HEK293 (cell line): ENCODE data around the gene BICD2.

Experiments
- CTCF ChIA-PET: fragments of 350-600 bp; formaldehyde crosslinking; extraction: SDS; loops from one replicate; lab custom pipeline; 2021; ENCODE audit warnings: antibody characterized with exemption; lab: Yijun Ruan, JAX
- POLR2A ChIA-PET: fragments of 300-600 bp; formaldehyde crosslinking; extraction: SDS; loops from one replicate; lab custom pipeline; 2020; ENCODE audit warnings: antibody characterized with exemption, inconsistent platforms; lab: Yijun Ruan, JAX
- H3K27ac ChIP-seq: fragments of 200-500 bp; sonication (Bioruptor generic); 2 replicates; pipeline ENCODE4 v1.5.1; 2014; ENCODE audit warnings: low read depth, low read length, control low read depth, inconsistent platforms; ENCODE audit errors: extremely low read depth
- H3K36me3 ChIP-seq, 2 experiments: fragments of 200-500 bp in 1 of 2; sonication (Bioruptor generic) in 1 of 2; 1 replicate in 1 of 2; 2 replicates in 1 of 2; pipeline ENCODE4 v1.5.1; 2014 to 2017; ENCODE audit warnings: inconsistent platforms in 2 of 2, low read length in 2 of 2; ENCODE audit not compliant: control insufficient read depth in 2 of 2, insufficient read depth in 1 of 2
- H3K4me1 ChIP-seq: fragments of 200-500 bp; sonication (Bioruptor generic); 2 replicates; pipeline ENCODE4 v1.5.1; 2014; ENCODE audit warnings: mild to moderate bottlenecking, low read length, inconsistent platforms; ENCODE audit not compliant: control insufficient read depth, insufficient read depth
- H3K4me3 ChIP-seq: 2 replicates; pipeline ENCODE4 v1.5.1; 2011; ENCODE audit warnings: low read depth, mild to moderate bottlenecking, control low read depth, low read length, moderate library complexity
- H3K9me3 ChIP-seq: fragments of 200-500 bp; sonication (Bioruptor generic); 2 replicates; pipeline ENCODE4 v1.5.1; 2014; ENCODE audit warnings: low read depth, low read length, inconsistent platforms; ENCODE audit not compliant: control insufficient read depth, insufficient read depth
- KLF8 ChIP-seq: fragments of 450-650 bp; formaldehyde crosslinking; IDR thresholded peaks from 2 replicates; pipeline ENCODE4 v1.5.1; 2016; ENCODE audit warnings: missing biosample characterization, missing genetic modification characterization
- SP2 ChIP-seq: fragments of 450-650 bp; formaldehyde crosslinking; IDR thresholded peaks from 2 replicates; pipeline ENCODE4 v1.5.1; 2016; ENCODE audit warnings: missing biosample characterization, missing genetic modification characterization
- TRIM28 ChIP-seq: IDR thresholded peaks from 2 replicates; pipeline ENCODE4 v1.6.1; 2011; ENCODE audit warnings: low read length, control low read depth, borderline replicate concordance
- ZBTB7A ChIP-seq: fragments of 450-650 bp; formaldehyde crosslinking; IDR thresholded peaks from 2 replicates; pipeline ENCODE4 v1.5.1; 2016; ENCODE audit warnings: low read depth, missing biosample characterization, missing genetic modification characterization
- ZNF138 ChIP-seq: fragments of 450-650 bp; formaldehyde crosslinking; IDR thresholded peaks from 2 replicates; pipeline ENCODE4 v1.5.1; 2016; ENCODE audit warnings: missing biosample characterization, missing genetic modification characterization, borderline replicate concordance
- ZNF23 ChIP-seq: fragments of 450-650 bp; formaldehyde crosslinking; IDR thresholded peaks from 2 replicates; pipeline ENCODE4 v1.5.1; 2016; ENCODE audit warnings: missing biosample characterization, missing genetic modification characterization, borderline replicate concordance
- ZNF266 ChIP-seq: fragments of 450-650 bp; formaldehyde crosslinking; IDR thresholded peaks from 2 replicates; pipeline ENCODE4 v1.5.1; 2016; ENCODE audit warnings: missing biosample characterization, missing genetic modification characterization, low read depth
- ZNF350 ChIP-seq: fragments of 450-650 bp; formaldehyde crosslinking; IDR thresholded peaks from 2 replicates; pipeline ENCODE4 v1.5.0; 2017; ENCODE audit warnings: missing biosample characterization, mild to moderate bottlenecking, missing genetic modification characterization
- ZNF391 ChIP-seq: fragments of 450-650 bp; formaldehyde crosslinking; IDR thresholded peaks from 2 replicates; pipeline ENCODE4 v1.5.1; 2016; ENCODE audit warnings: low read depth, missing biosample characterization, missing genetic modification characterization, borderline replicate concordance
- ZNF423 ChIP-seq: fragments of 450-650 bp; formaldehyde crosslinking; IDR thresholded peaks from 2 replicates; pipeline ENCODE4 v1.5.1; 2016; ENCODE audit warnings: missing biosample characterization, missing genetic modification characterization
- ZNF48 ChIP-seq: fragments of 450-650 bp; formaldehyde crosslinking; IDR thresholded peaks from 2 replicates; pipeline ENCODE4 v1.5.1; 2016; ENCODE audit warnings: missing biosample characterization, missing genetic modification characterization
- ZNF514 ChIP-seq: fragments of 450-650 bp; formaldehyde crosslinking; IDR thresholded peaks from 2 replicates; pipeline ENCODE4 v1.5.1; 2016; ENCODE audit warnings: missing biosample characterization, missing genetic modification characterization
- ZNF571 ChIP-seq: fragments of 450-650 bp; formaldehyde crosslinking; IDR thresholded peaks from 2 replicates; pipeline ENCODE4 v1.5.0; 2017; ENCODE audit warnings: missing biosample characterization, missing genetic modification characterization
- ZNF660 ChIP-seq: fragments of 450-650 bp; IDR thresholded peaks from 2 replicates; pipeline ENCODE4 v1.5.1; 2018; ENCODE audit warnings: missing biosample characterization, mild to moderate bottlenecking, missing genetic modification characterization
- ZNF664 ChIP-seq: fragments of 450-650 bp; formaldehyde crosslinking; IDR thresholded peaks from 2 replicates; pipeline ENCODE4 v1.5.1; 2016; ENCODE audit warnings: missing biosample characterization, missing genetic modification characterization
- ZNF777 ChIP-seq: fragments of 450-650 bp; formaldehyde crosslinking; IDR thresholded peaks from 2 replicates; pipeline ENCODE4 v1.5.1; 2017; ENCODE audit warnings: missing biosample characterization, missing genetic modification characterization, borderline replicate concordance
- ZNF791 ChIP-seq: fragments of 450-650 bp; formaldehyde crosslinking; IDR thresholded peaks from 2 replicates; pipeline ENCODE4 v1.5.1; 2016; ENCODE audit warnings: missing biosample characterization, missing genetic modification characterization
- ZNF792 ChIP-seq: fragments of 450-650 bp; formaldehyde crosslinking; IDR thresholded peaks from 2 replicates; pipeline ENCODE4 v1.5.1; 2016; ENCODE audit warnings: missing biosample characterization, missing genetic modification characterization
- ZNF837 ChIP-seq: fragments of 450-650 bp; formaldehyde crosslinking; IDR thresholded peaks from 2 replicates; pipeline ENCODE4 v1.5.1; 2016; ENCODE audit warnings: missing biosample characterization, missing genetic modification characterization
- TF ChIP-seq, protein P1 (sequence below): fragments of 450-650 bp; formaldehyde crosslinking; IDR thresholded peaks from 2 replicates; pipeline ENCODE4 v1.5.1; 2017; ENCODE audit warnings: missing biosample characterization, missing genetic modification characterization
- TF ChIP-seq, protein P2 (sequence below): fragments of 450-650 bp; formaldehyde crosslinking; conservative IDR thresholded peaks from 2 replicates; pipeline ENCODE4 v1.5.1; 2016; ENCODE audit warnings: low read depth, missing biosample characterization, missing genetic modification characterization
- TF ChIP-seq, protein P3 (sequence below): fragments of 450-650 bp; formaldehyde crosslinking; IDR thresholded peaks from 2 replicates; pipeline ENCODE4 v1.5.1; 2016; ENCODE audit warnings: missing biosample characterization, missing genetic modification characterization

The BICD2 gene

DNA sequence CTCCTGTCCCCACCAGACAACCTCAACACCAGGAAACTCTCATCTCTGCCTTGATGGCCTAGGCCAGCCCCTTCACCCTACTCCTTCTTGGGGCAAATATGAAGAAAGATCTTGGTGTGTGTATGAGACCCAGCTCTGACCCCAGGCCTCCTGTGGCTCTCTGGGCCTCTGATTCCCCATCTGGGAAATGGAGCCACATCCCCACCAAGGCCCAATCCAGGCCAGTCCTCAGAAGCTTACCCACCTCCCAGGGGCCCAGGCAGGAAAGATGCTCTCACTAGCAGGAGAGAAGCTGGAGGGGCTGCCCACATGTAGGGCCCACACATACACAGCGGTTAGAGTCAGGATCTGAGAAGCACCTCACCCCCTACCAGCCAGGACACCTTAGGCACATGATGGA lies 38.9 kb downstream of the BICD2 start:
- POLR2A ChIA-PET, result no interaction called here
- Histone ChIP-seq H3K27ac (no peak overlapping the region), H3K9me3 (no peaks in the 10 kb centered on the region), H3K36me3 (peaks cover 0 to 74% of the 10 kb centered on the region in 2 experiments; a peak in 1 of 3 replicates), H3K4me3 (no peak overlapping the region), H3K4me1 (no peaks in the 10 kb centered on the region)
- no peak for TF ChIP-seq ZBTB7A (tag by site-specific recombination)
- no peak for TF ChIP-seq ZNF660
- TF ChIP-seq ZNF791, result no peak
- TF ChIP-seq ZNF664 (tag by site-specific recombination), result no peak
- no peak for TF ChIP-seq ZNF48 (tag by site-specific recombination)
- TF ChIP-seq, protein P1, sequence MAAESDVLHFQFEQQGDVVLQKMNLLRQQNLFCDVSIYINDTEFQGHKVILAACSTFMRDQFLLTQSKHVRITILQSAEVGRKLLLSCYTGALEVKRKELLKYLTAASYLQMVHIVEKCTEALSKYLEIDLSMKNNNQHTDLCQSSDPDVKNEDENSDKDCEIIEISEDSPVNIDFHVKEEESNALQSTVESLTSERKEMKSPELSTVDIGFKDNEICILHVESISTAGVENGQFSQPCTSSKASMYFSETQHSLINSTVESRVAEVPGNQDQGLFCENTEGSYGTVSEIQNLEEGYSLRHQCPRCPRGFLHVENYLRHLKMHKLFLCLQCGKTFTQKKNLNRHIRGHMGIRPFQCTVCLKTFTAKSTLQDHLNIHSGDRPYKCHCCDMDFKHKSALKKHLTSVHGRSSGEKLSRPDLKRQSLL (tag by site-specific recombination), result no peak
- no peak for TF ChIP-seq KLF8
- no peak for TF ChIP-seq SP2 (tag by site-specific recombination)
- TF ChIP-seq, protein P2, sequence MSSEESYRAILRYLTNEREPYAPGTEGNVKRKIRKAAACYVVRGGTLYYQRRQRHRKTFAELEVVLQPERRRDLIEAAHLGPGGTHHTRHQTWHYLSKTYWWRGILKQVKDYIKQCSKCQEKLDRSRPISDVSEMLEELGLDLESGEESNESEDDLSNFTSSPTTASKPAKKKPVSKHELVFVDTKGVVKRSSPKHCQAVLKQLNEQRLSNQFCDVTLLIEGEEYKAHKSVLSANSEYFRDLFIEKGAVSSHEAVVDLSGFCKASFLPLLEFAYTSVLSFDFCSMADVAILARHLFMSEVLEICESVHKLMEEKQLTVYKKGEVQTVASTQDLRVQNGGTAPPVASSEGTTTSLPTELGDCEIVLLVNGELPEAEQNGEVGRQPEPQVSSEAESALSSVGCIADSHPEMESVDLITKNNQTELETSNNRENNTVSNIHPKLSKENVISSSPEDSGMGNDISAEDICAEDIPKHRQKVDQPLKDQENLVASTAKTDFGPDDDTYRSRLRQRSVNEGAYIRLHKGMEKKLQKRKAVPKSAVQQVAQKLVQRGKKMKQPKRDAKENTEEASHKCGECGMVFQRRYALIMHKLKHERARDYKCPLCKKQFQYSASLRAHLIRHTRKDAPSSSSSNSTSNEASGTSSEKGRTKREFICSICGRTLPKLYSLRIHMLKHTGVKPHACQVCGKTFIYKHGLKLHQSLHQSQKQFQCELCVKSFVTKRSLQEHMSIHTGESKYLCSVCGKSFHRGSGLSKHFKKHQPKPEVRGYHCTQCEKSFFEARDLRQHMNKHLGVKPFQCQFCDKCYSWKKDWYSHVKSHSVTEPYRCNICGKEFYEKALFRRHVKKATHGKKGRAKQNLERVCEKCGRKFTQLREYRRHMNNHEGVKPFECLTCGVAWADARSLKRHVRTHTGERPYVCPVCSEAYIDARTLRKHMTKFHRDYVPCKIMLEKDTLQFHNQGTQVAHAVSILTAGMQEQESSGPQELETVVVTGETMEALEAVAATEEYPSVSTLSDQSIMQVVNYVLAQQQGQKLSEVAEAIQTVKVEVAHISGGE (tag by site-specific recombination), result no peak
- no peak for TF ChIP-seq ZNF792
- TF ChIP-seq ZNF571, result no peak
- TF ChIP-seq ZNF837 (tag by site-specific recombination), result no peak
- no peak for TF ChIP-seq ZNF266 (tag by site-specific recombination)
- CTCF ChIA-PET, result interaction anchor here (0.5 to 1.1 kb wide), 2 partner anchors 65 to 278 kb away, joined by 3 to 4 read pairs; no protein-coding TSS in a partner anchor

DNA sequence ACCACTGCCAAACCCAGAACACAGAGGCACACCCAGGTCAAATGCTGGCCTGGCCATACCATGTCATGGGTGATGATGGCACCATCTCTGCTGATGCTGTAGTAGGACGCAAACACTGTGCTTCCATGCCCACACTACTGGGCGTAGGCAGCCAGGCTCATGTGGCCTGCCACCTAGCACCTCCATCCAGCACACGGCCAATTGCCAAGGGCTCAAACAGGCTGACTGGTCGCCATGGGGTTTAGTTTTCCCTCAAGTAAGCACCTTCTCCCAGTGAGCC lies 39.4 kb downstream of the BICD2 start:
- peaks cover 0 to 80% of the 10 kb centered on the region in 2 experiments; a peak in 1 of 3 replicates for H3K36me3 ChIP-seq
- CTCF ChIA-PET, result no interaction called here
- TF ChIP-seq ZNF837 (tag by site-specific recombination), result no peak
- no peak for TF ChIP-seq ZNF266 (tag by site-specific recombination)
- TF ChIP-seq KLF8, result no peak
- TF ChIP-seq ZNF23, result no peak
- TF ChIP-seq TRIM28, result no peak
- no peak for TF ChIP-seq ZNF423 (tag by site-specific recombination)
- no peak for TF ChIP-seq ZNF138 (tag by site-specific recombination)
- no peak for TF ChIP-seq ZNF777 (tag by site-specific recombination)
- TF ChIP-seq, protein P3, sequence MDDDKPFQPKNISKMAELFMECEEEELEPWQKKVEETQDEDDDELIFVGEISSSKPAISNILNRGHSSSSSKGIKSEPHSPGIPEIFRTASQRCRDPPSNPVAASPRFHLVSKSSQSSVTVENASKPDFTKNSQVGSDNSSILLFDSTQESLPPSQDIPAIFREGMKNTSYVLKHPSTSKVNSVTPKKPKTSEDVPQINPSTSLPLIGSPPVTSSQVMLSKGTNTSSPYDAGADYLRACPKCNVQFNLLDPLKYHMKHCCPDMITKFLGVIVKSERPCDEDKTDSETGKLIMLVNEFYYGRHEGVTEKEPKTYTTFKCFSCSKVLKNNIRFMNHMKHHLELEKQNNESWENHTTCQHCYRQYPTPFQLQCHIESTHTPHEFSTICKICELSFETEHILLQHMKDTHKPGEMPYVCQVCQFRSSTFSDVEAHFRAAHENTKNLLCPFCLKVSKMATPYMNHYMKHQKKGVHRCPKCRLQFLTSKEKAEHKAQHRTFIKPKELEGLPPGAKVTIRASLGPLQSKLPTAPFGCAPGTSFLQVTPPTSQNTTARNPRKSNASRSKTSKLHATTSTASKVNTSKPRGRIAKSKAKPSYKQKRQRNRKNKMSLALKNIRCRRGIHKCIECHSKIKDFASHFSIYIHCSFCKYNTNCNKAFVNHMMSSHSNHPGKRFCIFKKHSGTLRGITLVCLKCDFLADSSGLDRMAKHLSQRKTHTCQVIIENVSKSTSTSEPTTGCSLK (tag by site-specific recombination), result no peak
- TF ChIP-seq ZNF350 (tag by site-specific recombination), result no peak
- TF ChIP-seq ZNF391 (tag by site-specific recombination), result no peak
- no peak for TF ChIP-seq ZNF514 (tag by site-specific recombination)
- TF ChIP-seq, all 188 proteins: peak for 0
- H3K4me3 ChIP-seq, result no peak overlapping the region
- H3K27ac ChIP-seq, result no peak overlapping the region
- no peaks in the 10 kb centered on the region for H3K4me1 ChIP-seq
- no peaks in the 10 kb centered on the region for H3K9me3 ChIP-seq
- POLR2A ChIA-PET, result no interaction called here
